Glutamatergic neuron (in vitro differentiated cells): Measurements from ENCODE around the gene MRPS22. TPM values are rescaled to one million over a fixed set of nuclear protein-coding genes. Genes with fewer than 3 reads are reported as not detected.

Experiments
- DNase-seq: peaks from one replicate; pipeline ENCODE4 v3.0.0; 2022
- H3K27ac Mint-ChIP-seq: one replicate; pipeline ENCODE4 v1.8.0; 2020; ENCODE audit warnings: mild to moderate bottlenecking, mixed read lengths, inconsistent platforms; ENCODE audit not compliant: unreplicated experiment
- H3K27me3 Mint-ChIP-seq: one replicate; pipeline ENCODE4 v1.8.0; 2020; ENCODE audit warnings: mild to moderate bottlenecking, moderate library complexity, mixed read lengths, inconsistent platforms; ENCODE audit not compliant: unreplicated experiment
- H3K36me3 Mint-ChIP-seq: one replicate; pipeline ENCODE4 v1.8.0; 2020; ENCODE audit warnings: mild to moderate bottlenecking, mixed read lengths, inconsistent platforms; ENCODE audit not compliant: unreplicated experiment
- H3K4me1 Mint-ChIP-seq: one replicate; pipeline ENCODE4 v1.8.0; 2020; ENCODE audit warnings: mild to moderate bottlenecking, low read depth, mixed read lengths, inconsistent platforms; ENCODE audit not compliant: unreplicated experiment
- H3K4me3 Mint-ChIP-seq: one replicate; pipeline ENCODE4 v1.8.0; 2020; ENCODE audit warnings: mild to moderate bottlenecking, mixed read lengths, inconsistent platforms; ENCODE audit not compliant: unreplicated experiment
- H3K9me3 Mint-ChIP-seq: one replicate; pipeline ENCODE4 v1.8.0; 2020; ENCODE audit warnings: mild to moderate bottlenecking, moderate library complexity, mixed read lengths, inconsistent platforms; ENCODE audit not compliant: unreplicated experiment
- CTCF ChIP-seq: fragments of 200-600 bp; sonication (generic); IDR thresholded peaks from one replicate; pipeline ENCODE4 v1.5.0; 2021; ENCODE audit not compliant: partially characterized antibody, unreplicated experiment
- total RNA-seq: library from RNA; stranded (reverse); fragmentation: NEBNext Ultra II Directional; extraction: Animal tissue kit (Norgen Biotek cat#: 25700); gene quantifications from one replicate; pipeline ENCODE4 v1.2.1, GENCODE V29; 2021; ENCODE audit not compliant: unreplicated experiment

The MRPS22 gene
- total RNA-seq, 1 donor from 2014 or later: 28.7 TPM

DNA sequence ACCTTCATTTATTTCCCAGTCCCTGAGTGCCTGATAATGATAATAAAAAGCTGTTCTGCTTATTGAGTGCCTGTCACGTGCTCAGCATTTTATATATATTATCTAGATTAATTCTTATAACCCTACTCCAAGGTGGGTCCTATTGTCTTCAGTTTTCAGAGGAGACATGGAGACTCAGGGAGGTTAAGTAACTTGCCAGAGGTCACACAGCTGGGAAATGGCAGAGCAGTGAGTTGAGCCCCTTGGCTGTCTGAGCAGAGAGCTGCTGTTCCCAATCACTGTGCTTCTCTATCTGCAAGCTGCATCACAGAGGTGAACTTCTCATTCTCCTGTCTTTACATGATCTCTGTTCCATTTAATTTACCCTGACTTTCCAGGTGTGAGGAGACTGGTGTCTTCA lies 32.3 kb upstream of the MRPS22 start:
- H3K36me3 Mint-ChIP-seq: no peaks in the 10 kb centered on the region
- H3K27me3 Mint-ChIP-seq: peaks cover 3% of the 10 kb centered on the region
- H3K9me3 Mint-ChIP-seq: no peaks in the 10 kb centered on the region
- no peak for DNase-seq
- H3K4me1 Mint-ChIP-seq: no peaks in the 10 kb centered on the region
- no peak overlapping the region for H3K4me3 Mint-ChIP-seq
- no peak overlapping the region for H3K27ac Mint-ChIP-seq
- no peak for TF ChIP-seq CTCF

DNA sequence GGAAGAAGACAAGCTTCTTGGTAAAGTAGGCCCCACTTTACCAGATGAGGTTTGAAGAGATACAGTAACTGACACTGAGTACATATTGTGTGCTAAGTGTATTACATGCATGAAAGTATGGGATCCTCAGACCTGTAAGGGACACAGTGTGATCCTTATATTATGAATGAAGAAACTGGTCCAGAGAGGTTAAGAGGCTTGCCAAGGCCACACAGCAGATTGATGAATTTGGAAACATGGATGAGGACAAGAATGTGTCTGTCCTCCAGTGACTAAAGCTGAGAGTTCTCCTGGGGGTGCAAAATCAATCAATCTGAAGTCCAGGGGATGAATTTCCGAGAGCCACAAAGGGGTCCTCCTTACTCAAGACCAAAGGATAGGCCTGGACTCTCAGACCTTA lies 31.4 kb upstream of the MRPS22 start:
- Mint-ChIP-seq H3K36me3 (no peaks in the 10 kb centered on the region), H3K4me1 (no peaks in the 10 kb centered on the region), H3K9me3 (no peaks in the 10 kb centered on the region), H3K27me3 (peaks cover 3% of the 10 kb centered on the region), H3K27ac (no peak overlapping the region), H3K4me3 (no peak overlapping the region)
- DNase-seq: no peak
- no peak for TF ChIP-seq CTCF

GRCh38 chr3:139312959-139313358 lies 30.9 kb upstream of the MRPS22 start:
- H3K4me1 Mint-ChIP-seq: no peaks in the 10 kb centered on the region
- no peak for TF ChIP-seq CTCF
- H3K4me3 Mint-ChIP-seq: no peak overlapping the region
- peaks cover 3% of the 10 kb centered on the region for H3K27me3 Mint-ChIP-seq
- DNase-seq: no peak
- H3K27ac Mint-ChIP-seq: no peak overlapping the region
- no peaks in the 10 kb centered on the region for H3K9me3 Mint-ChIP-seq
- H3K36me3 Mint-ChIP-seq: no peaks in the 10 kb centered on the region

GRCh38 chr3:139313921-139314320 lies 29.9 kb upstream of the MRPS22 start:
- no peaks in the 10 kb centered on the region for H3K4me1 Mint-ChIP-seq

DNA sequence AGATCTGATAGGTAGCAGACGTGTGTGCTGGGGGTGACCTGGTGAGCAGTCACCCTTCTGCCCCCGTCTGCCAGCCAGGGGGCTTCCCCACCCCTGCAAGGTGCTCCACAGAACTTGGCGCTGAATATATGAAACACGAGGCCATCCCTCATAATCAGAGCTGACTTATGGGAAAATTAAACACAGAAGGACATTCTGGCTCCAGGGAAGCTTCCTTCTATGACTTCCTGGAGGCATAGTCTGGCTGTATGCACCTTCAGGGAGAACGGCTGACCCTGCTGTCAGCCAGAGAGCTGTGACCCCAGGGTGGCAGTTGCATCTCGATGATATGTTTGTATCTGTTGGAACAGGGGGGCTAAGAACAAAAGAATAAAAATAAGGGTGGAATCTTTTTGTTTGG lies 26.6 kb upstream of the MRPS22 start:
- Mint-ChIP-seq H3K27ac (no peak overlapping the region), H3K4me3 (no peak overlapping the region), H3K36me3 (no peaks in the 10 kb centered on the region), H3K9me3 (no peaks in the 10 kb centered on the region), H3K27me3 (peaks cover 3% of the 10 kb centered on the region), H3K4me1 (no peaks in the 10 kb centered on the region)
- DNase-seq: no peak
- no peak for TF ChIP-seq CTCF

More at GRCh38 chr3:139313921-139314320, 29.9 kb upstream of the MRPS22 start:
- Mint-ChIP-seq H3K9me3 (no peaks in the 10 kb centered on the region), H3K27ac (no peak overlapping the region), H3K27me3 (peaks cover 3% of the 10 kb centered on the region), H3K36me3 (no peaks in the 10 kb centered on the region), H3K4me3 (no peak overlapping the region)
- no peak for TF ChIP-seq CTCF
- DNase-seq: no peak
